LNCaP clone FGC (cell line): ENCODE measurements around the gene SNX1.

Experiments
- DNase-seq: peaks from one replicate; pipeline ENCODE4 v3.0.0-alpha.2; 2011; ENCODE audit warnings: low read depth
- H3K4me3 ChIP-seq: 2 replicates; pipeline ENCODE4 v1.5.1; 2011; ENCODE audit warnings: mild to moderate bottlenecking, low read depth, low read length, control low read depth
- CTCF ChIP-seq: IDR thresholded peaks from 2 replicates; pipeline ENCODE4 v1.5.1; 2012; ENCODE audit warnings: mild to moderate bottlenecking; ENCODE audit not compliant: control insufficient read depth, insufficient read depth; ENCODE audit errors: extremely low read depth

The SNX1 gene

GRCh38 chr15:64148168-64148567, 52.4 kb downstream of the SNX1 start:
- H3K4me3 ChIP-seq, result no peak overlapping the region
- DNase-seq, result no peak
- no peak for TF ChIP-seq CTCF

- TF ChIP-seq CTCF, result no peak
- DNase-seq, result no peak
- no peak overlapping the region for H3K4me3 ChIP-seq
Observed at GRCh38 chr15:64148581-64148980, 52.8 kb downstream of the SNX1 start.

GRCh38 chr15:64149424-64149823, 53.6 kb downstream of the SNX1 start:
- H3K4me3 ChIP-seq, result no peak overlapping the region
- no peak for DNase-seq
- peak; percentile 33; the same call in 1 of the 2 replicates for TF ChIP-seq CTCF

- no peak overlapping the region for H3K4me3 ChIP-seq
- TF ChIP-seq CTCF, result no peak
- no peak for DNase-seq
Observed at GRCh38 chr15:64149893-64150578, 54.3 kb downstream of the SNX1 start.

GRCh38 chr15:64151727-64152506, 56.1 kb downstream of the SNX1 start, which contains the start of gene SNX22:
Gene SNX22 (plus strand): TSS chr15:64151731. CDS start chr15:64151776, 45 bp downstream.
- TF ChIP-seq CTCF, result no peak
- peak within 1 kb of the TSS; percentile 70 for H3K4me3 ChIP-seq
- no peak for DNase-seq

GRCh38 chr15:64152507-64153387, 57.0 kb downstream of the SNX1 start:
- TF ChIP-seq CTCF, result no peak
- no peak for DNase-seq
- H3K4me3 ChIP-seq, result peak overlapping the region; percentile 70
